ENCODE measurements around the gene RNASE3.

RNASE3 gene

DNA sequence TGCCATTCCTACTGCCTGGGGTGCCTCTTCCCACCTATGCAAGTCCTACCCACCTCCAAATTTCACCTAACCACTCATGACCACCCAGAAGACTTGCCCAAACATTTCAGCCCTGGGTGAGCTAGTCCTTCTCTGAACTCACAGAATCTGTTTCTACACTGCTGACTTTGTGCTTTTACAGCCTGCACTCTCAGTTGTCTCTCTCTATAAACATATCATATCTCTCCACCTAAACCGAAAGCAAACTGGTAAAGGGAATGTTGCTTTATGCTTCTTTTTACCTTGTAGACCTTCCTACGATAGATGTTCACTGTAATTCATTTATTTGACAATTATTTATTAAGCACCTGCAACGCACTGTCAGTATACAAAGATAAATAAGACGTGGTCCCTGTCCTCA, 38.1 kb upstream of the RNASE3 start:
- TF ChIP-seq TAF1 (IDR thresholded peaks at IDR 0.05; ENCODE audit: low read depth) (no peak), EP300 (IDR thresholded peaks at IDR 0.05; ENCODE audit: borderline replicate concordance) (no peak), CEBPB (IDR thresholded peaks at IDR 0.05) (no peak), ZBTB7A (IDR thresholded peaks at IDR 0.05; ENCODE audit: low read depth) (no peak), RAD21 (IDR thresholded peaks at IDR 0.05; ENCODE audit: low read depth) (no peak), TEAD4 (IDR thresholded peaks at IDR 0.05) (no peak), TCF12 (IDR thresholded peaks at IDR 0.05; ENCODE audit: low read depth) (no peak), YY1 (IDR thresholded peaks at IDR 0.05; ENCODE audit: low read depth) (no peak), FOXM1 (IDR thresholded peaks at IDR 0.05; ENCODE audit: borderline replicate concordance, low read depth) (no peak), NFIC (IDR thresholded peaks at IDR 0.05) (no peak), REST (IDR thresholded peaks at IDR 0.05; ENCODE audit: low read depth) (no peak), CREB1 (IDR thresholded peaks at IDR 0.05; ENCODE audit: low read depth) (no peak), EGR1 (IDR thresholded peaks at IDR 0.05) (no peak)
- TF ChIP-seq, protein P1, sequence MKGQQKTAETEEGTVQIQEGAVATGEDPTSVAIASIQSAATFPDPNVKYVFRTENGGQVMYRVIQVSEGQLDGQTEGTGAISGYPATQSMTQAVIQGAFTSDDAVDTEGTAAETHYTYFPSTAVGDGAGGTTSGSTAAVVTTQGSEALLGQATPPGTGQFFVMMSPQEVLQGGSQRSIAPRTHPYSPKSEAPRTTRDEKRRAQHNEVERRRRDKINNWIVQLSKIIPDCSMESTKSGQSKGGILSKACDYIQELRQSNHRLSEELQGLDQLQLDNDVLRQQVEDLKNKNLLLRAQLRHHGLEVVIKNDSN (IDR thresholded peaks at IDR 0.05) = no peak
- TF ChIP-seq, protein P2, sequence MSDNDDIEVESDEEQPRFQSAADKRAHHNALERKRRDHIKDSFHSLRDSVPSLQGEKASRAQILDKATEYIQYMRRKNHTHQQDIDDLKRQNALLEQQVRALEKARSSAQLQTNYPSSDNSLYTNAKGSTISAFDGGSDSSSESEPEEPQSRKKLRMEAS (IDR thresholded peaks at IDR 0.05) = no peak

GRCh38 chr14:20855652-20856291, 35.4 kb upstream of the RNASE3 start:
- TF ChIP-seq, protein P2 (IDR thresholded peaks at IDR 0.05) = peak; percentile 33; the same call in 1 of the 2 replicates
- no peak for TF ChIP-seq TCF12 (IDR thresholded peaks at IDR 0.05; ENCODE audit: low read depth)
- peak; percentile 78 for TF ChIP-seq REST (IDR thresholded peaks at IDR 0.05; ENCODE audit: low read depth)
- TF ChIP-seq NFIC (IDR thresholded peaks at IDR 0.05) = no peak
- TF ChIP-seq CEBPB (IDR thresholded peaks at IDR 0.05) = no peak
- no peak for TF ChIP-seq FOXM1 (IDR thresholded peaks at IDR 0.05; ENCODE audit: borderline replicate concordance, low read depth)
- TF ChIP-seq EGR1 (IDR thresholded peaks at IDR 0.05) = no peak
- TF ChIP-seq RAD21 (IDR thresholded peaks at IDR 0.05; ENCODE audit: low read depth) = peak; percentile 79
- TF ChIP-seq TAF1 (IDR thresholded peaks at IDR 0.05; ENCODE audit: low read depth) = no peak
- TF ChIP-seq, protein P1 (IDR thresholded peaks at IDR 0.05) = peak; percentile 90

GRCh38 chr14:20857207-20857606, 34.0 kb upstream of the RNASE3 start:
- TF ChIP-seq CEBPB (IDR thresholded peaks at IDR 0.05) (no peak), REST (IDR thresholded peaks at IDR 0.05; ENCODE audit: low read depth) (no peak), EGR1 (IDR thresholded peaks at IDR 0.05) (no peak), TAF1 (IDR thresholded peaks at IDR 0.05; ENCODE audit: low read depth) (no peak), TEAD4 (IDR thresholded peaks at IDR 0.05) (no peak), ZBTB7A (IDR thresholded peaks at IDR 0.05; ENCODE audit: low read depth) (no peak)
- TF ChIP-seq, protein P2 (IDR thresholded peaks at IDR 0.05) = no peak
- TF ChIP-seq, protein P1 (IDR thresholded peaks at IDR 0.05) = no peak

All from Ishikawa (cell line).